GM12873 (cell line): ENCODE data around the gene BTG2.

Source experiments
- TF ChIP-seq, protein P1 (sequence below): IDR thresholded peaks from 2 replicates; pipeline ENCODE4 v1.5.1; 2012; ENCODE audit warnings: low read depth, mild to moderate bottlenecking, moderate library complexity, low read length, control low read depth; ENCODE audit not compliant: insufficient read depth; ENCODE audit errors: missing control alignments

Gene BTG2

GRCh38 chr1:203273869-203274602, 31.3 kb upstream of the BTG2 start:
- TF ChIP-seq, protein P1, sequence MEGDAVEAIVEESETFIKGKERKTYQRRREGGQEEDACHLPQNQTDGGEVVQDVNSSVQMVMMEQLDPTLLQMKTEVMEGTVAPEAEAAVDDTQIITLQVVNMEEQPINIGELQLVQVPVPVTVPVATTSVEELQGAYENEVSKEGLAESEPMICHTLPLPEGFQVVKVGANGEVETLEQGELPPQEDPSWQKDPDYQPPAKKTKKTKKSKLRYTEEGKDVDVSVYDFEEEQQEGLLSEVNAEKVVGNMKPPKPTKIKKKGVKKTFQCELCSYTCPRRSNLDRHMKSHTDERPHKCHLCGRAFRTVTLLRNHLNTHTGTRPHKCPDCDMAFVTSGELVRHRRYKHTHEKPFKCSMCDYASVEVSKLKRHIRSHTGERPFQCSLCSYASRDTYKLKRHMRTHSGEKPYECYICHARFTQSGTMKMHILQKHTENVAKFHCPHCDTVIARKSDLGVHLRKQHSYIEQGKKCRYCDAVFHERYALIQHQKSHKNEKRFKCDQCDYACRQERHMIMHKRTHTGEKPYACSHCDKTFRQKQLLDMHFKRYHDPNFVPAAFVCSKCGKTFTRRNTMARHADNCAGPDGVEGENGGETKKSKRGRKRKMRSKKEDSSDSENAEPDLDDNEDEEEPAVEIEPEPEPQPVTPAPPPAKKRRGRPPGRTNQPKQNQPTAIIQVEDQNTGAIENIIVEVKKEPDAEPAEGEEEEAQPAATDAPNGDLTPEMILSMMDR: no peak

- TF ChIP-seq, protein P1: no peak
Observed at GRCh38 chr1:203274603-203275381, 30.5 kb upstream of the BTG2 start.

- TF ChIP-seq, protein P1: no peak
Observed at GRCh38 chr1:203275656-203276272, 29.6 kb upstream of the BTG2 start.

GRCh38 chr1:203276408-203276807, 28.9 kb upstream of the BTG2 start:
- TF ChIP-seq, protein P1: no peak

DNA sequence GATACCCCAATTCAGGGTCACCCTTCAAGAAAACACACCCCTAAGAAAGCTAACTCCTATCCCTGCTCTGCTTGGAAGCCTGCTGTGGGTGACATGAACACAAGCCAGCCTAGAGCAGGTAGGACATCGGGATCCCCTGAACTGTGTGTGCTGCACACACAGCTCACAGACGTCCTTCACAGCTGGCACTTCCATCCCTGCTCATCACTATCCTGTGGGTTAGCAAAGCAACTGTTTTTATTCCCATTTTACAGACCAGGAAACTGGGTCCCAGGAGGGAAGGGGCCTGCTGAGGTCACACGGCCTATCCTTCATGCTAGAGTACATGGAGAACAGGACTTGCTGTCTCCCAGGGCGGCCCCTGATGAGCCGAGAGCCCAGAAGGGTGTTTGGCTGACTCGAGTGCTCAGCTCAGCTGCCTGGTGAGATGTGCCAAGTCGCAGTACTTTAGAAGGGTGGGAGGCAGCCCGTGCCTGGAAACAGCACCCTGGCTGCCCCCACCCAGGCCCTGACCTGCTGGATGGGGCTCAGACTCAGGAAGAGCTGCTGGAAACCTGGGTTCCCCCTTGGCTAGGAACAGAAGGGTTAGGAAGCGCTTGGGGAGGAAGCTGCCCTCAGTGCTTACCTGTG, 28.3 kb upstream of the BTG2 start:
- TF ChIP-seq, protein P1: no peak

DNA sequence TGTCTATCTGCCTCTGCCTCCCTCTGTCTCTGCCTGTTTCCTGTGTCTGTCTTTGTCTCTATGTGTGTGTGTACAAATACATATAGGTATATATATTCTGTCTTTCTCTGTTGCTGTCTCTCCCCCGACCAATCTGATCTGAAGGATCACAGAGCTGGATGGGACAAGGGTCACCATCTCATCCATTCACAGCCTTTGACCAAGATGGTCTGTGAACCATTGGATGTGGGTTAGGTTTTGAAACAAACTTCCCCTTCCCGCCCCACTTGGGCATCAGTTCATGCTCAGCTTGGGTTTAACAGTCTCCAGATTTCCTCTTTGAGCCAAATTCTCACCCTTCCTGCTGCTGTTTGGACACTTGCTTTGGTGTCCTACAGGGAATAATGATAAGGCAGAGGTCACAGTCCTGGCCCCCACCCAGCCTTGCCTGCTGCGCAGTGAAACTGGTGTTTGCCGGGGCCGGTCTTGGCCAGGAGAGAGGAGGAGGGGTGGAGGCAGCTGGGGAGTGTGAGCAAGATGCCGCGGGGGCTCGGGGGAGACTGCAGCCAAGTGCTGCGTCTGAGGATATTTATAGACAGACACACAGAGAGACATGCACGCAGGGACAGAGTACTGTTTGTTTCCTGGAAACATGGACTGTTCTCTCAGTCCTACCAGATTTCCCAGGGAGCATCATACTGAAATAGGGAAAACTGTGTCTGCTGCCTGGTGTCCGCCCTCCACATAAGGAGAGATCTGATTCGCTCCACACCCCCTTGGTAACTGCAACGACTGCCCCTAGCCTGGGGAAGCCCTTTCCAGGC, 27.0 kb upstream of the BTG2 start:
- TF ChIP-seq, protein P1: no peak
